ENCODE results near the gene HTR4.
A peak's percentile ranks its signal among the peaks of the same experiment; 100 is the strongest.

HTR4 gene

GRCh38 chr5:148467958-148468357, 186.4 kb downstream of the HTR4 start:
- DNase-seq, result no peak

DNA sequence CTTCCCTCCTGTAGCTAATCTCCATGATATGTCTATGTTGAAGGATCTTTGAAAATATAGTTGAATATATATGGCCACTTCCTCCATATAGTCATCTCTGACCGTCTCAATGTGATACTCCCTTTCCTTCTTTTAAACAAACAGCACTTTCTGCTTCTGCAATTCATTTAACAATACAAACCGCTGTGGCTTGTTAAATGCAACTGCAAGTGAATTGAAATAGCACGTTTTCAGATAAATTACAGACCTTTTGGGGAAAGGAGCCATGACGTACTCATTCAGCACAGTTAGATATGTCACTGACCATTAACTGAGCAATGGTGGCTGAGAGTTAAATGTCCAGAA, 188.1 kb downstream of the HTR4 start:
- DNase-seq, result no peak

DNA sequence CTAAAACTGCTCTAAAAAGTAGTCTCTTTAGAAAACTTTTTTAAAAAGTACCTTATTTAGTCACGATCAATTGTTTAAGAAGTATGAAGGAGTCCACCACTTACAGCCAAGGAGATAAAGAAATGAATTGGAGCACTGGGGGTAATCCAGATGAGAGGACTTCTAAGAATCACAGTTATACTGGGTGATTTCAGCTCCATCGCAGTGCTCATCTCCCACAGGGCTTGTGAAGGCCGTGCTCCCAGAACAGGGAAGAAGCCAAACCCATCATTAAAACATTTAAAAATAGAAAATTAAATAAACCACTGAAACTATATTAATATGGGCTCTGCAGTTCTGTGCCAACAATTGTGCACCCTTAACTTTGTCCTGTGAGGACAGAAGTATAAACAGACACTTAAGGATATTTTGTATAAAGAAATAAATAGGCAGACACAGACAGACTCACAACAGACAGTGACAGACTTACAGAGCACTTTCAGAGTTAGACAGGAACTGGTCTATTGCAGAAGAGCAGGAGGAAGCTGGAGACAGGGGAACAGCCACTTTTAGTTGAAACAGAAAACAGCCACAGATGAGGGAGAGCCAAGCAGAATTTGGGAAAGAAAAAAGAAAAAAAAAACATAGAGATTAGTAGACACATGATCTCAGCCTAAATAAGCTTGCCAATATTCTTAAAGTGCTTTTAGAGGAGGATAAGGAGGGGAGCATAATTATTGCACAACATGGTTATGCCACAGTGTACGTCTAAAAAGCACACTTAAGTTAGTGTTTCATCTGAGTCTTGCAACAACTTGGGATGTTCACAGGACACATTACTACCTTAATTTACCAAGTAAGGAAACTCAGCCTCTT, 188.7 kb downstream of the HTR4 start:
- no peak for DNase-seq

- no peak for DNase-seq
Measured at GRCh38 chr5:148459669-148460068, 194.7 kb downstream of the HTR4 start.

GRCh38 chr5:148458036-148458888, 196.1 kb downstream of the HTR4 start:
- DNase-seq, result no peak

GRCh38 chr5:148457183-148457620, 197.1 kb downstream of the HTR4 start:
- DNase-seq, result peak; percentile 8

- no peak for DNase-seq
Measured at GRCh38 chr5:148455185-148455584, 199.1 kb downstream of the HTR4 start.

DNA sequence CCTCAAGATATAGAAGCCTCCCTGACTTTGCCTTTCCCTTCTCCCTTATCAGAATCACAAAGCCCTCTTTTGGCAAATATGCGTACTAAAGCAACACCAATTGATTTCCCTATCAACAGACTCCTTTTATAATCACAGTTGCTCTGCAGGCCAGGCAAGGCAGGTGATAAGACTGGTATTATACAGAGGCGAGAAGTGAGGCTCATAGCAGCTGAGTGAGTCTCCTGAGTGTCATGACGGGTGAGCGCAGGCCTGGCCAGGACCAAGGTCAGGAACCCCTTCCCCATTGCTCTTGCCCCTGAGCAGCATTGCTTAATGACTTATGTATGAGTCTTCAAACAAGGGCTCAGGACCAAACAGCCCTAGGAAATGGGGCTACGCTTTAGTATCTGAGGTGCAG, 199.8 kb downstream of the HTR4 start:
- no peak for DNase-seq

DNA sequence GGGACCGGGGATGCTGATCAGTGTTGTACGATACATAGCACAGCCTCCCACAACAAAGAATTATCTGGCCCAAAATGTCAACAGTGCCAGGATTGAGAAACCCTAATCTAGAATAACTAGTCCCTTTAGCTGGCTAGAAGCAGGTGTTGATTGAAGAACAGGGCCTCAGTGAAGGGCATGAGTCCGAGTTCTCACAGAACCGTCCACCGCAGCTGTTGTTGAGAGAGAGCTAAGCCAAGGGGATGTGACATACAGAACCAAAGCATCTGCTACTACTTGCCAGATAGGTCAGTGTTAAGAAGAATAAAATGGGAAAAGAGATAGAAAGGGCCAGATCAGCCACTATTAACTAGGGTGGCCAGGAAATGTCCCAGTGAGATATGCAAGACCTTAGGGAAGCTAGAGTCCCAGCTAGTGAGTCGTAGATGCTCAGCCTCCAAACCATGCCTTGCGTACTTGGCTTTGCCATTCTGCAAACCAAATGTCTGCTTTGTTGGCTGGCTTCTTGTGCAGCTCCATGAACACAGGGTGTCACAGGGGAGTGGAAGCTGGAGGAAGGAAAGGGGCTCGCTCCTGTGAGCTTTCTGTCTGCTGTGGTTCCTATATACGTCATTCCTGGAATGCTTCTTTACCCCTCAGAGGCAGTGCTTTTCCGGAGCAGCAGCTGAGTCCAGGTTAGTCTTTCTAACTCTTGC, 201.7 kb downstream of the HTR4 start:
- DNase-seq, result no peak

- no peak for DNase-seq
Measured at GRCh38 chr5:148446611-148447010, 207.7 kb downstream of the HTR4 start.

GRCh38 chr5:148445578-148445977, 208.7 kb downstream of the HTR4 start:
- DNase-seq, result no peak

- peak; percentile 67 for DNase-seq
Measured at GRCh38 chr5:148443998-148444397, 210.3 kb downstream of the HTR4 start.

DNA sequence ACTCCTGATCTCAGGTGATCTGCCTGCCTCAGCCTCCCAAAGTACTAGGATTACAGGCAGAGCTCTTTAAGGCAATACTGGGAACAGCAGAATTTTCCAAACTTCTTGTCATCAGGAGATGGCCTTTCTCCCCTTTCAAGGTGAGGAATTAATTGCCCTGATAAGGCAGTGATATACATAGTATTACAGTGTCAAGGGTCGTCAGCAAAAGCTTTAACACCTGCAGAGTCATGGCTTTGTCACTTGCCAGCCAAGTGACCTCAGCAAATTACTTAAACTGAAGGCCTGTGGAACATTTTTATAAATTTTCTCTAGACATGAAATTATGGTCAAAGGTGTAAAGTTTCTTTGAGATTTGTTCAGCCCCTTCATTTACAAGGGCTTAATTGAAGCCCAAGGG, 211.1 kb downstream of the HTR4 start:
- no peak for DNase-seq

DNA sequence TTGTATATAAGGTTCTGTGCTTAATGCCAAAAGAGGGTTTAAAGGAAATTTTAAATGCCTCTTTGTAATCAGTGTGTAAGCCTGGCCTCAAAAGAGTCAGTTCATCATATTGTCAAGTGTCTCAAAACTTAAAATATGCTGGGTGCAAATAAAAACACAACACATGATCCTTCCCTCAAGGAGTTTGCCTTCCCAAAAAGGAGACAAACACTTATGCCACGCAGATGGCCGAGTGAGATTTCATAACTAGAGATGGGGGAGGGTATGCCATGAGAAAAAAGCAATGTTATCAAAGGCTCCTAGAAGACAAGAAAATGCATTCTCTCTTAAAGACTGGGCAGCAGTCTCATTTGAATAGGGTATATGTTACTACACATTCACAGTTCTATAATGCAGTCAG, 215.4 kb downstream of the HTR4 start:
- DNase-seq, result no peak

- DNase-seq, result no peak
Measured at GRCh38 chr5:148437249-148437648, 217.1 kb downstream of the HTR4 start.

- no peak for DNase-seq
Measured at GRCh38 chr5:148436029-148436428, 218.3 kb downstream of the HTR4 start.

DNA sequence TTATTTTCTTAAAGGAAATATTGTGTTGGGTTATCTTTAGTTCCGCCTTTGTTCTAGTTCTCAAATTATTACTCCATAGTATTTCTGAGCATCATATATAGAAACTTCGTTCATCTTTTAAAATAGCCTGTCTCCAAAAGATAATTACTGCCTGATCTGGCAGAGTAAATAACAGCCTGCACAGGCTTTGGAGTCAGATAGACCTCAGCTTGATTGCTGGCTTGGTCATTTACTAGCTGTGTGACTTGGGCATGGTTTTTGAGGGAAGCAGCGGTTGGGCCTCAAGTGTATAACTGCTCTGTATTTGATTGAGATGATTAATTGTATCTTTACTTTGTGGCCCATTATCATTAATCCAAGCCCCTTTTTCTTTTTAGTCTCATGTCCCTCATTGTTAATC, 220.5 kb downstream of the HTR4 start:
- DNase-seq, result no peak

Measured in activated CD4-positive, alpha-beta T cell treated with anti-CD3 and anti-CD28 coated beads, Interleukin-2, amount 50 U/mL, for 16 hours (primary cell).